Mucosa of descending colon (tissue), 3 donors: ENCODE results near the gene TXNDC11. TPM values are rescaled to one million over a fixed set of nuclear protein-coding genes. Genes with fewer than 3 reads are reported as not detected.

ENCODE experiments used
- ATAC-seq: fragments of 200-7000 bp; cut with Tn5 transposase; one replicate; pipeline ENCODE4 v1.9.1; 2020; ENCODE audit warnings: mild to moderate bottlenecking, moderate library complexity
- DNase-seq, 3 donors: peaks; one replicate each; pipeline ENCODE4 v3.0.0-alpha.2; 2020
- H3K36me3 ChIP-seq: fragments of 200-600 bp; one replicate; pipeline ENCODE4 v1.8.0; 2021; ENCODE audit warnings: low read depth, mild to moderate bottlenecking
- H3K4me1 ChIP-seq: fragments of 200-600 bp; one replicate; pipeline ENCODE4 v1.8.0; 2021; ENCODE audit warnings: low read depth, mild to moderate bottlenecking
- H3K4me3 ChIP-seq: fragments of 200-600 bp; one replicate; pipeline ENCODE4 v1.8.0; 2021; ENCODE audit warnings: mild to moderate bottlenecking
- H3K9me3 ChIP-seq: fragments of 200-600 bp; one replicate; pipeline ENCODE4 v1.8.0; 2021; ENCODE audit warnings: mild to moderate bottlenecking
- intact Hi-C, 2 donors: fragments of 100-400 bp; cut with DNase I in 1 of 2; cut with micrococcal nuclease in 1 of 2; formaldehyde crosslinking; loops; one replicate each; pipeline versions ENCODE4 v1.11.0 to v1.11.1; 2022; cut with DNase I, micrococcal nuclease
- total RNA-seq, 3 donors: library from RNA; stranded (reverse); fragmentation: NEBNext Ultra II Directional in 2 of 3; extraction: Animal tissue kit (Norgen Biotek cat#: 25700) in 2 of 3; gene quantifications; one replicate each; pipeline versions ENCODE4 v1.2.1 to v1.2.4, GENCODE V29; 2021 to 2023
- TF ChIP-seq, protein P1 (sequence below): fragments of 200-600 bp; IDR thresholded peaks from one replicate; pipeline ENCODE4 v1.8.0; 2022; ENCODE audit warnings: antibody characterized with exemption, mild to moderate bottlenecking
- donor health status: DM: no; HTN: no; CAD: no; lungs with moderate emphysema.
- donor health status: DM: no; HTN: no; CAD: no.
- donor health status: DM: no; HTN: yes; CAD: no.

TXNDC11 gene
- total RNA-seq, 3 donors from 2014 or later: 52.3 to 71.9 (median 60.3) TPM

- ATAC-seq: peak; percentile 79
- Histone ChIP-seq H3K9me3 (no peaks in the 10 kb centered on the region), H3K36me3 (no peaks in the 10 kb centered on the region), H3K4me3 (no peak overlapping the region), H3K4me1 (peaks cover 20% of the 10 kb centered on the region)
- DNase-seq: peak in 1 of 3 donors; percentile 50
- TF ChIP-seq, protein P1, sequence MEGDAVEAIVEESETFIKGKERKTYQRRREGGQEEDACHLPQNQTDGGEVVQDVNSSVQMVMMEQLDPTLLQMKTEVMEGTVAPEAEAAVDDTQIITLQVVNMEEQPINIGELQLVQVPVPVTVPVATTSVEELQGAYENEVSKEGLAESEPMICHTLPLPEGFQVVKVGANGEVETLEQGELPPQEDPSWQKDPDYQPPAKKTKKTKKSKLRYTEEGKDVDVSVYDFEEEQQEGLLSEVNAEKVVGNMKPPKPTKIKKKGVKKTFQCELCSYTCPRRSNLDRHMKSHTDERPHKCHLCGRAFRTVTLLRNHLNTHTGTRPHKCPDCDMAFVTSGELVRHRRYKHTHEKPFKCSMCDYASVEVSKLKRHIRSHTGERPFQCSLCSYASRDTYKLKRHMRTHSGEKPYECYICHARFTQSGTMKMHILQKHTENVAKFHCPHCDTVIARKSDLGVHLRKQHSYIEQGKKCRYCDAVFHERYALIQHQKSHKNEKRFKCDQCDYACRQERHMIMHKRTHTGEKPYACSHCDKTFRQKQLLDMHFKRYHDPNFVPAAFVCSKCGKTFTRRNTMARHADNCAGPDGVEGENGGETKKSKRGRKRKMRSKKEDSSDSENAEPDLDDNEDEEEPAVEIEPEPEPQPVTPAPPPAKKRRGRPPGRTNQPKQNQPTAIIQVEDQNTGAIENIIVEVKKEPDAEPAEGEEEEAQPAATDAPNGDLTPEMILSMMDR: no peak
- intact Hi-C loops: no loop called here
These were observed 15.3 kb upstream of the TXNDC11 start for GRCh38 chr16:11757671-11758545.

DNA sequence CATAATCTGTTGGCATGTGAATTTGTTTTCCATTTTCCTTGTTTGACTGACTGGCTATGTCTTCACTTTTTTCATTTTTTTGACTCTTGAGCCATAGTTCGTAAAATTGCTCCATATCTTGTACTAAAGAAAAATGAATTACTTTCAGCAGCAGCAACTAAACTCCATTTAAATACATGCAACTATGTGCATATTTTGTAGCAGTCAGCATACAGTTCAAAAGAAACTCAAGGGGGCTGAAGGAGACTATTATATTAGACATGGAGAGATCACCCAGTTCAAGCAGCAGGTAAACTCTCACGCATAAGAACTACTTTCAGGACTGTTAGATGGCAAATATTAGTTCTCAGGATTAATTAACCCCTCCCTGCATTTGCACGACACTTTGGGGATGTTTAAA lies 13.6 kb upstream of the TXNDC11 start:
- no peak for ATAC-seq
- Histone ChIP-seq H3K4me3 (no peak overlapping the region), H3K36me3 (peaks cover 6% of the 10 kb centered on the region), H3K9me3 (no peaks in the 10 kb centered on the region), H3K4me1 (peaks cover 20% of the 10 kb centered on the region)
- TF ChIP-seq, protein P1: no peak
- intact Hi-C loops: no loop called here
- DNase-seq: no peak

DNA sequence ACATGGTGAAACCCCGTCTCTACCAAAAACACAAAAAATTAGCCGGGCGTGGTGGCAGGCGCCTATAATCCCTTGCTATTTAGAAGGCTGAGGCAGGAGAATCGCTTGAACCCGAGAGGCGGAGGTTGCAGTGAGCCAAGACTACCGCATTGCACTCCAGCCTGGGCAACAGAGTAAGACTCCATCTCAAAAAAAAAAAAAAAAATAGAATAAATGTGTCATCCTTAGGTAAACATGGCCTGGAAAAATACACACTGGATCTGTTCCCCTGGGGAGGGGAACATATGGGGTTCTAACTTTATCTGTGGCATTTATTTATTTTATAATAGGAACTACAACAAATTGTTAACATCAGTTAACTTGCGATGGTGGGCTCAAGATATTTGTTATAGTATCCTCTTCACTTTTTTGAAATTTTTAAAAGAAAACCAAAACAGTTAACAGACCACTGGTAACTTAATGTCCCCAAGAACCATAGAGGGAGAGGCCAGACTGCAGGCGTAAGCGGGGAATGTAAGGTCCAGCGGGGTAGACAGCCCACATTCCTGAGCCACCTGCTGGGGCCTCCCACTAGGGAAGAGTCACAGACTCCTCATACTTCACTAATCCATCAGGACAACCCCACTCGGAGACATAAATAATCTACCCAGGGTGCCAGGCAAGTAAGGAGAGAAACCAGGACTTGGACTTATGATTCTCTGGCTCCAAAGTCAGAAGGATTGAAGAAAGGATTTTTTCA lies 12.5 kb upstream of the TXNDC11 start:
- Histone ChIP-seq H3K4me3 (no peak overlapping the region), H3K4me1 (peaks cover 20% of the 10 kb centered on the region), H3K36me3 (peaks cover 6% of the 10 kb centered on the region), H3K9me3 (no peaks in the 10 kb centered on the region)
- intact Hi-C loops: no loop called here
- TF ChIP-seq, protein P1: no peak
- ATAC-seq (no peak), DNase-seq (no peak)

- H3K4me3 ChIP-seq: no peak overlapping the region
- H3K36me3 ChIP-seq: peaks cover 6% of the 10 kb centered on the region
- DNase-seq (no peak), ATAC-seq (peak; percentile 48)
- TF ChIP-seq, protein P1: no peak
- intact Hi-C loops: no loop called here
- H3K4me1 ChIP-seq: peaks cover 6% of the 10 kb centered on the region
- H3K9me3 ChIP-seq: no peaks in the 10 kb centered on the region
These were observed 10.2 kb upstream of the TXNDC11 start for GRCh38 chr16:11752856-11753255.

DNA sequence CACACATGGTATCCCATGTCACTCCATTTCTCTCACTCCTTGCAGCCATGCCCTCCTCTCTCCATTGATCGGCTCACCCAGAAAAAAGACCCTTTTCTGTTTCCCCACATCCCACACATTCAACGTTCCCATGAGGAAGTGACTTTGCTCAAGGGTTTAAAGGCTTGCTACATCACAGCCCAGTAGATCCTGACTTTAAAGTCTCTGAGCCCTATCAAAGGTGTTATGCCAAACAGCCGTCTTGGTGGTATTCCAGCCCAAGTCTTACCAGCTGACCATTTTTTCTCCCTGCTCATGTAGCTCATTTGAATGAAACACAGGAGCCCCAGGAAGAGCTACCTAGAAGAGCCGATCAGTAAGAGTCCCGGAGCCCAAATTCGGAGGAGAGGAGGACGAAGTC lies 7.4 kb upstream of the TXNDC11 start:
- TF ChIP-seq, protein P1: no peak
- Histone ChIP-seq H3K4me3 (no peak overlapping the region), H3K36me3 (peaks cover 6% of the 10 kb centered on the region), H3K4me1 (peaks cover 9% of the 10 kb centered on the region), H3K9me3 (no peaks in the 10 kb centered on the region)
- ATAC-seq (no peak), DNase-seq (no peak)
- intact Hi-C loops: no loop called here
